Panc1 (cell line): ENCODE measurements around the gene PCBD2. TPM values are rescaled to one million over a fixed set of nuclear protein-coding genes. Genes with fewer than 3 reads are reported as not detected.

Experiments used
- ATAC-seq: fragments of 200-7000 bp; cut with Tn5 transposase; 2 replicates; pipeline ENCODE4 v1.9.1; 2020; ENCODE audit warnings: mild to moderate bottlenecking, moderate library complexity
- BruUV-seq: library from RNA; stranded (reverse); fragments of 400-500 nt; replicated peaks from 2 replicates; lab custom pipeline; 2021; lab: Mats Ljungman, UMichigan
- CTCF ChIA-PET: fragments of 300-600 bp; sonication (Branson Sonifier 250); formaldehyde crosslinking; loops from one replicate; lab custom pipeline; 2022; ENCODE audit warnings: antibody characterized with exemption; lab: Charles Lee
- POLR2A ChIA-PET: fragments of 300-600 bp; sonication (Branson Sonifier 250); formaldehyde crosslinking; loops from one replicate; lab custom pipeline; 2022; ENCODE audit warnings: antibody characterized with exemption; lab: Charles Lee
- DNase-seq: peaks from one replicate; pipeline ENCODE4 v3.0.0-alpha.2; 2010; ENCODE audit warnings: low read depth, low spot score
- H3K27ac ChIP-seq: 2 replicates; pipeline ENCODE4 v1.5.1; 2011; ENCODE audit warnings: mild to moderate bottlenecking, low read length, inconsistent platforms
- H3K27me3 ChIP-seq: fragments of 200-500 bp; sonication (Bioruptor generic); 2 replicates; pipeline ENCODE4 v1.6.0; 2014; ENCODE audit warnings: low read length, inconsistent platforms; ENCODE audit not compliant: control insufficient read depth, insufficient read depth
- H3K36me3 ChIP-seq: fragments of 200-500 bp; sonication (Bioruptor generic); 2 replicates; pipeline ENCODE4 v1.5.1; 2014; ENCODE audit warnings: inconsistent platforms, mild to moderate bottlenecking, low read length, moderate library complexity; ENCODE audit not compliant: control insufficient read depth, insufficient read depth
- H3K4me1 ChIP-seq: 2 replicates; pipeline ENCODE4 v1.5.1; 2011; ENCODE audit warnings: inconsistent platforms, mild to moderate bottlenecking, low read length, moderate library complexity; ENCODE audit not compliant: control insufficient read depth, insufficient read depth
- H3K4me3 ChIP-seq, 2 experiments: 2 replicates each; pipeline ENCODE4 v1.5.1; 2011 to 2012; ENCODE audit warnings: low read depth in 2 of 2, low read length in 2 of 2, mild to moderate bottlenecking in 2 of 2, inconsistent platforms in 1 of 2, moderate library complexity in 1 of 2
- H3K9me3 ChIP-seq: fragments of 200-500 bp; sonication (Bioruptor generic); 2 replicates; pipeline ENCODE4 v1.5.1; 2014; ENCODE audit warnings: low read depth, mild to moderate bottlenecking, inconsistent platforms, low read length, moderate library complexity; ENCODE audit not compliant: control insufficient read depth, insufficient read depth
- POLR2AphosphoS5 ChIP-seq: IDR thresholded peaks from 2 replicates; pipeline ENCODE4 v1.6.1; 2012; ENCODE audit warnings: mild to moderate bottlenecking, low read depth, low read length, moderate library complexity
- SIN3A ChIP-seq: IDR thresholded peaks from 2 replicates; pipeline ENCODE4 v1.6.1; 2012; ENCODE audit warnings: low read depth, mild to moderate bottlenecking, low read length, moderate library complexity, borderline replicate concordance; ENCODE audit not compliant: insufficient read depth
- TCF7L2 ChIP-seq: IDR thresholded peaks from 2 replicates; pipeline ENCODE4 v1.6.1; 2011; ENCODE audit warnings: mild to moderate bottlenecking, low read depth, low read length, inconsistent platforms
- in situ Hi-C: cut with HindIII; loops from 2 replicates; pipeline ENCODE4 v1.10.0; 2016; ENCODE audit warnings: low sequenced_read_pairs, low pct_unique_long_range_greater_than_20kb
- intact Hi-C: fragments of 100-400 bp; cut with micrococcal nuclease; formaldehyde crosslinking; loops from one replicate; pipeline ENCODE4 v1.10.0; 2022; ENCODE audit not compliant: unreplicated experiment
- total RNA-seq: library from RNA; stranded (reverse); gene quantifications from one replicate; pipeline ENCODE4 v1.2.1, GENCODE V29; 2021; ENCODE audit not compliant: unreplicated experiment
- TF ChIP-seq, protein P1 (sequence below), 2 experiments: IDR thresholded peaks; 2 replicates each; pipeline ENCODE4 v1.6.1; 2011 to 2012; ENCODE audit warnings: low read depth in 2 of 2, control low read depth in 1 of 2, low read length in 1 of 2, mild to moderate bottlenecking in 1 of 2, moderate library complexity in 1 of 2; ENCODE audit not compliant: insufficient read depth in 1 of 2
- TF ChIP-seq, protein P2 (sequence below): fragments of 450-650 bp; IDR thresholded peaks from 2 replicates; pipeline ENCODE4 v1.5.1; 2017; ENCODE audit warnings: mild to moderate bottlenecking

The PCBD2 gene
- total RNA-seq, 1 experiment from 2014 or later, result 19.8 TPM

DNA sequence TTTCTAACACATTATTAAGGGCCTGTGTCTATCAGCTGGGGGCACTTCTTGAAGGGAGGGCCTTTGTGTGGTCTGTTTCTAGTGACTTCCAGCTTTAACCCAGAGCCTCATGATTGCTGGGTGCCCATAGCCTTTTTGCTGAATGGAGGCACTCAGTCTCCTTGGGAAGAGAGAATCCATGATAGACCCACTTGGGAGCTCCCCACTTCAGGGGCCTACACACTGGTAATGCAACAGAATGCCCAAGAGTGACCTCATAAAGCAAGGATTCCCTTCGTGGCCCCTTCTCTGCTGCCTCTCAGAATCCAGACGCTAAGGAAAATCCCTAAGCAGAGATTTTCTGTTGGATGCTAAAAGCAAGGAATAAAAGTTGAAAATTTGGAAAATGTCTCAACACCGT, 62.7 kb downstream of the PCBD2 start, which contains the start of gene CATSPER3:
Gene CATSPER3 (plus strand): TSS at position 301 of the 400 bp plus-strand sequence. CDS start 85 bp downstream, at position 386.
- no peak within 1 kb of the TSS for H3K27ac ChIP-seq
- no peaks in the 10 kb centered on the region for H3K27me3 ChIP-seq
- H3K4me3 ChIP-seq, result no peak within 1 kb of the TSS
- intact Hi-C loops (no loop called here), in situ Hi-C loops (no loop called here)
- CTCF ChIA-PET, result no interaction called here
- DNase-seq (no peak), ATAC-seq (no peak)
- H3K9me3 ChIP-seq, result no peaks in the 10 kb centered on the region
- no TSS peak for BruUV-seq
- H3K36me3 ChIP-seq, result peaks cover 3% of the 10 kb centered on the region; the same call in 1 of the 2 replicates
- no peaks in the 10 kb centered on the region for H3K4me1 ChIP-seq
- POLR2A ChIA-PET, result no interaction called here
- TF ChIP-seq TCF7L2 (no peak), POLR2AphosphoS5 (no peak), SIN3A (no peak)
- TF ChIP-seq, protein P1, sequence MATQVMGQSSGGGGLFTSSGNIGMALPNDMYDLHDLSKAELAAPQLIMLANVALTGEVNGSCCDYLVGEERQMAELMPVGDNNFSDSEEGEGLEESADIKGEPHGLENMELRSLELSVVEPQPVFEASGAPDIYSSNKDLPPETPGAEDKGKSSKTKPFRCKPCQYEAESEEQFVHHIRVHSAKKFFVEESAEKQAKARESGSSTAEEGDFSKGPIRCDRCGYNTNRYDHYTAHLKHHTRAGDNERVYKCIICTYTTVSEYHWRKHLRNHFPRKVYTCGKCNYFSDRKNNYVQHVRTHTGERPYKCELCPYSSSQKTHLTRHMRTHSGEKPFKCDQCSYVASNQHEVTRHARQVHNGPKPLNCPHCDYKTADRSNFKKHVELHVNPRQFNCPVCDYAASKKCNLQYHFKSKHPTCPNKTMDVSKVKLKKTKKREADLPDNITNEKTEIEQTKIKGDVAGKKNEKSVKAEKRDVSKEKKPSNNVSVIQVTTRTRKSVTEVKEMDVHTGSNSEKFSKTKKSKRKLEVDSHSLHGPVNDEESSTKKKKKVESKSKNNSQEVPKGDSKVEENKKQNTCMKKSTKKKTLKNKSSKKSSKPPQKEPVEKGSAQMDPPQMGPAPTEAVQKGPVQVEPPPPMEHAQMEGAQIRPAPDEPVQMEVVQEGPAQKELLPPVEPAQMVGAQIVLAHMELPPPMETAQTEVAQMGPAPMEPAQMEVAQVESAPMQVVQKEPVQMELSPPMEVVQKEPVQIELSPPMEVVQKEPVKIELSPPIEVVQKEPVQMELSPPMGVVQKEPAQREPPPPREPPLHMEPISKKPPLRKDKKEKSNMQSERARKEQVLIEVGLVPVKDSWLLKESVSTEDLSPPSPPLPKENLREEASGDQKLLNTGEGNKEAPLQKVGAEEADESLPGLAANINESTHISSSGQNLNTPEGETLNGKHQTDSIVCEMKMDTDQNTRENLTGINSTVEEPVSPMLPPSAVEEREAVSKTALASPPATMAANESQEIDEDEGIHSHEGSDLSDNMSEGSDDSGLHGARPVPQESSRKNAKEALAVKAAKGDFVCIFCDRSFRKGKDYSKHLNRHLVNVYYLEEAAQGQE (IDR thresholded peaks at IDR 0.05; ENCODE audit: insufficient read depth in 1 of 2, low read depth in 2 of 2, low read length in 1 of 2), result no peak
- TF ChIP-seq, protein P2, sequence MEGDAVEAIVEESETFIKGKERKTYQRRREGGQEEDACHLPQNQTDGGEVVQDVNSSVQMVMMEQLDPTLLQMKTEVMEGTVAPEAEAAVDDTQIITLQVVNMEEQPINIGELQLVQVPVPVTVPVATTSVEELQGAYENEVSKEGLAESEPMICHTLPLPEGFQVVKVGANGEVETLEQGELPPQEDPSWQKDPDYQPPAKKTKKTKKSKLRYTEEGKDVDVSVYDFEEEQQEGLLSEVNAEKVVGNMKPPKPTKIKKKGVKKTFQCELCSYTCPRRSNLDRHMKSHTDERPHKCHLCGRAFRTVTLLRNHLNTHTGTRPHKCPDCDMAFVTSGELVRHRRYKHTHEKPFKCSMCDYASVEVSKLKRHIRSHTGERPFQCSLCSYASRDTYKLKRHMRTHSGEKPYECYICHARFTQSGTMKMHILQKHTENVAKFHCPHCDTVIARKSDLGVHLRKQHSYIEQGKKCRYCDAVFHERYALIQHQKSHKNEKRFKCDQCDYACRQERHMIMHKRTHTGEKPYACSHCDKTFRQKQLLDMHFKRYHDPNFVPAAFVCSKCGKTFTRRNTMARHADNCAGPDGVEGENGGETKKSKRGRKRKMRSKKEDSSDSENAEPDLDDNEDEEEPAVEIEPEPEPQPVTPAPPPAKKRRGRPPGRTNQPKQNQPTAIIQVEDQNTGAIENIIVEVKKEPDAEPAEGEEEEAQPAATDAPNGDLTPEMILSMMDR, result no peak

DNA sequence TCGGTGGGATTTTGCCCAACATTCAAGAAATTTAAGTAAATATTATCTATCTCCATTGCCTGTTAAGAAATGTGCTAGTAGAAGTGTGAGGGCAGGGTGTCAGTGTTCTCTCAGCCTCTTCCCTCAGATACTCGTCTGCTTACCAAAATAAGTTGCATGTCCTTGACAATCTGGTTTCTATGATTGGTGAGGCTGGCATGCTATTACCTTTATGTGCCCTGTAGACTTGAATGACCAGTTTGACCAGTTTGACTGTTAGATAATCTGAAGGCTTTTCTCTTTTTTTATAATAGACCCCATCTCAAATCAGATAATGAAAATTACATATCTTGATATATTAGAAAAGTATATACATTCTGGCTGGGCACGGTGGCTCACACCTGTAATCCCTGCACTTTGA, 63.1 kb downstream of the PCBD2 start:
- in situ Hi-C loops, result no loop called here
- Histone ChIP-seq H3K27me3 (no peaks in the 10 kb centered on the region), H3K36me3 (peaks cover 3% of the 10 kb centered on the region; the same call in 1 of the 2 replicates), H3K4me3 (no peak overlapping the region), H3K27ac (no peak overlapping the region), H3K4me1 (no peaks in the 10 kb centered on the region), H3K9me3 (no peaks in the 10 kb centered on the region)
- ChIA-PET POLR2A (no interaction called here), CTCF (no interaction called here)
- ATAC-seq (no peak), DNase-seq (no peak)
- intact Hi-C loops, result no loop called here
- BruUV-seq, result no TSS peak
- TF ChIP-seq POLR2AphosphoS5, result no peak
- TF ChIP-seq, protein P1 (IDR thresholded peaks at IDR 0.05; ENCODE audit: insufficient read depth in 1 of 2, low read depth in 2 of 2, low read length in 1 of 2), result no peak
- TF ChIP-seq, protein P2, result no peak
- TF ChIP-seq TCF7L2, result no peak
- TF ChIP-seq SIN3A, result no peak
